ENCODE measurements around the gene NBEA.
A peak's percentile ranks its signal among the peaks of the same experiment; 100 is the strongest.

The NBEA gene

DNA sequence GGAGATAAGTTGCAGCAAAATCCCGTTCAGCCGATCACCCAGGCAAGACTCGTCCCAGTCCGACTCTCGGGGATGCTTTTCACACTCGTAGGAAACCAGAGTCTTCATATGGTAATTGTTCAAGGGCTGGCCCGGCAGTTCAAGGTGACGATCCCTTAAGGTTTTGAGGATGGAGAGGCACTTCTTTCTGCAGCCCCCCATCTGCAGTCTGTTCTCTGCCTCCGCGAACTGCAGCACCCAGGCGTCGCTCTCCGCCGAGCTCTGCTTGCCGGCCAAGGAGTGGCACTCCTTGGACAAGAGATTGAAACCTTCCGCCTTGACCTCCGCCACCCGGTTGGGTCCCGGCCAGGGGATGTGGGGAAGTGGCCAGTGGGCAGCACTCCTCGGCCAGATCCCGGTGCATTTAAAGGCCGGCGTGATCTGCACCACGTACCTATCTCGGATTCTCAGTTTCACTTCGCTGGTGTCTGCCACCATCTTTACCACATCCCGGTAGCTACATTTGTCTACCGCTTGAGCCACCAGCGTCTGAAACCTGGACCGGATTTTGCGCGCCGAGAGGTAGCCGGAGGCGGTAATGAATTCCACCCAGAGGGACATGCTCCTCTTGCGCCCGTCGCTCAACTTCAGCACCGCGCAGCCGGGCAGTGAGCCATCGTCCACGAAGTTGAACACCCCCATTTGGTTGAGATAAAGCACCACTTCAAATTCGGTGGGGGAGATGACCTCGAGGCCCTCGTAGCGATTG, 533.3 kb downstream of the NBEA start:
- POLR2A ChIA-PET: interaction anchor here (0.7 kb wide), 1 partner anchor 273 kb away, joined by 3 read pairs; no protein-coding TSS in a partner anchor
- peaks cover 40 to 98% (median 73%) of the 10 kb centered on the region in 5 experiments for H3K27me3 ChIP-seq (replicated peaks in 2 of 5; ENCODE audit: control insufficient read depth in 4 of 5, insufficient read depth in 5 of 5, low read length in 4 of 5)

GRCh38 chr13:35475960-35476943, 534.2 kb downstream of the NBEA start, which contains the start of gene MAB21L1:
Gene MAB21L1 (minus strand): TSS chr13:35476689. CDS start chr13:35476138, 551 bp downstream.
- CTCF ChIA-PET: interaction anchor here (1.3 kb wide), 1 partner anchor 13 kb away, joined by 3 read pairs; no protein-coding TSS in a partner anchor
- 9% methylated on average over 28 of the region's 35 CpGs for WGBS (ENCODE audit: insufficient coverage)

More for the DNA sequence above, 533.3 kb downstream of the NBEA start:
- 10% methylated on average over 47 of the region's 47 CpGs for WGBS (ENCODE audit: insufficient coverage)
- CTCF ChIA-PET: interaction anchor here (0.7 to 1.3 kb wide), 2 partner anchors 14 to 24 kb away, joined by 3 read pairs; no protein-coding TSS in a partner anchor
- no peak overlapping the region for H3K27ac ChIP-seq (ENCODE audit: insufficient read depth in 1 of 2, low read depth in 1 of 2, low read length in 2 of 2, poor library complexity in 1 of 2, severe bottlenecking in 2 of 2)
- H3K36me3 ChIP-seq (ENCODE audit: control insufficient read depth in 4 of 4, insufficient read depth in 4 of 4, low read length in 3 of 4): no peaks in the 10 kb centered on the region
- H3K4me3 ChIP-seq (ENCODE audit: control insufficient read depth in 1 of 7, extremely low read depth in 1 of 7, insufficient read depth in 4 of 7, low read depth in 2 of 7, low read length in 6 of 7): peak overlapping the region in 6 of 7 experiments; percentile 27 to 67 (median 56)
- peak in 2 of 3 donors; percentile 43 to 49 for DNase-seq
- peaks cover 0 to 8% (median 4%) of the 10 kb centered on the region in 5 experiments for H3K9me3 ChIP-seq (ENCODE audit: control extremely low read depth in 1 of 5, control insufficient read depth in 4 of 5, insufficient read depth in 2 of 5, low read depth in 1 of 5, low read length in 4 of 5)
- peaks cover 3 to 40% (median 30%) of the 10 kb centered on the region in 4 experiments for H3K4me1 ChIP-seq (ENCODE audit: control extremely low read depth in 1 of 4, control insufficient read depth in 4 of 4, insufficient read depth in 4 of 4, low read length in 3 of 4)

GRCh38 chr13:35477386-35477946, 535.4 kb downstream of the NBEA start:
- no peak overlapping the region for H3K4me3 ChIP-seq (ENCODE audit: control insufficient read depth in 1 of 7, extremely low read depth in 1 of 7, insufficient read depth in 4 of 7, low read depth in 2 of 7, low read length in 6 of 7)
- 20% methylated on average over 1 of the region's 5 CpGs for WGBS (ENCODE audit: insufficient coverage)
- no peak overlapping the region for H3K27ac ChIP-seq (ENCODE audit: insufficient read depth in 1 of 2, low read depth in 1 of 2, low read length in 2 of 2, poor library complexity in 1 of 2, severe bottlenecking in 2 of 2)
- CTCF ChIA-PET: no interaction called here
- peak in 2 of 3 donors; percentile 18 to 21 for DNase-seq
- H3K4me1 ChIP-seq (ENCODE audit: control extremely low read depth in 1 of 4, control insufficient read depth in 4 of 4, insufficient read depth in 4 of 4, low read length in 3 of 4): peaks cover 3 to 25% (median 21%) of the 10 kb centered on the region in 4 experiments
- peaks cover 0 to under 1% (median 0%) of the 10 kb centered on the region in 5 experiments for H3K9me3 ChIP-seq (ENCODE audit: control extremely low read depth in 1 of 5, control insufficient read depth in 4 of 5, insufficient read depth in 2 of 5, low read depth in 1 of 5, low read length in 4 of 5)
- H3K36me3 ChIP-seq (ENCODE audit: control insufficient read depth in 4 of 4, insufficient read depth in 4 of 4, low read length in 3 of 4): no peaks in the 10 kb centered on the region
- H3K27me3 ChIP-seq (replicated peaks in 2 of 5; ENCODE audit: control insufficient read depth in 4 of 5, insufficient read depth in 5 of 5, low read length in 4 of 5): peaks cover 27 to 88% (median 54%) of the 10 kb centered on the region in 5 experiments
- POLR2A ChIA-PET: no interaction called here

More at GRCh38 chr13:35475960-35476943, 534.2 kb downstream of the NBEA start, which contains the start of gene MAB21L1:
- Histone ChIP-seq H3K4me3 (ENCODE audit: control insufficient read depth in 1 of 7, extremely low read depth in 1 of 7, insufficient read depth in 4 of 7, low read depth in 2 of 7, low read length in 6 of 7) (peak within 1 kb of the TSS in 6 of 7 experiments; percentile 27 to 67 (median 56)), H3K36me3 (ENCODE audit: control insufficient read depth in 4 of 4, insufficient read depth in 4 of 4, low read length in 3 of 4) (no peaks in the 10 kb centered on the region), H3K27me3 (replicated peaks in 2 of 5; ENCODE audit: control insufficient read depth in 4 of 5, insufficient read depth in 5 of 5, low read length in 4 of 5) (peaks cover 37 to 97% (median 64%) of the 10 kb centered on the region in 5 experiments), H3K27ac (ENCODE audit: insufficient read depth in 1 of 2, low read depth in 1 of 2, low read length in 2 of 2, poor library complexity in 1 of 2, severe bottlenecking in 2 of 2) (no peak within 1 kb of the TSS), H3K4me1 (ENCODE audit: control extremely low read depth in 1 of 4, control insufficient read depth in 4 of 4, insufficient read depth in 4 of 4, low read length in 3 of 4) (peaks cover 3 to 33% (median 22%) of the 10 kb centered on the region in 4 experiments), H3K9me3 (ENCODE audit: control extremely low read depth in 1 of 5, control insufficient read depth in 4 of 5, insufficient read depth in 2 of 5, low read depth in 1 of 5, low read length in 4 of 5) (peaks cover 0 to 8% (median 4%) of the 10 kb centered on the region in 5 experiments)
- peak; percentile 58 to 88 (median 85) for DNase-seq
- POLR2A ChIA-PET: interaction anchor here (0.7 kb wide), 1 partner anchor 274 kb away, joined by 3 read pairs; no protein-coding TSS in a partner anchor

DNA sequence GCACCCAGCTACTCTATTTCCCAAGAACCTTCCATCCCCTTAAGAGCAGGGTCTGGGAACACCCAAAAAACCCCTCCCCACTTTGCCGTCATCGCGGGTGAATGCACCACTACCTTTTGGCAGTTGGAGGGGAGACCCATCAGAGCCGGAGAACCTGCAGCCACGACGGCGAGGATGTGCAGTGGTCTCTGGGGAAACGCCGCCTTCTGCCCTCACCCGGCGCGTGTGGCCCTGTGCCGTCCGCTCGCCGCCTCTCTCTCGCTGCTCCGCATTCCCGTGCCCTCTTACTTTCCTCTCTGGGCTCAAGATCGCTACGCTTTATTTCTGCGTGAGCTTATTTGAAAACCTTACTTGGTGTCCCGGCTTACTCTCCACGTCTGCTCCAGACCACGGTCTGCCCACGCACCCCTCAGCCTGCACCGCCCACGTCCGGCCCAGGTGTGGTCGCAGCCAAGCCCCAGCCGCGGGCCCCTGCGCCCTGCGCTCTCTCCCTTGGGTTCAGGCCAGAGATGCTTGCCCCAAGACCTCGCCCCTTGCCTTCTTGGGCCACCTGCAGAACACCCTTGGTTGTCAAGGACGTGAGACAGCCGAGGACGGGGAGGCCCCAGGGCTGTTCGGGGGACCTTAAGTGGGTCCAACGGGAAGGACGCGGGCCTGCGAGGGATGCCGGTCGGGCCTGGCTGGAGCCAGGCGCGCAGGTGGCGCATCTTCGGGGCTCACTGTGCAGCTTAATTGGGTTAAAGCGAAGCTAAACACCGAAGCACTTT, 536.4 kb downstream of the NBEA start:
- ChIA-PET CTCF (no interaction called here), POLR2A (no interaction called here)
- Histone ChIP-seq H3K4me3 (ENCODE audit: control insufficient read depth in 1 of 7, extremely low read depth in 1 of 7, insufficient read depth in 4 of 7, low read depth in 2 of 7, low read length in 6 of 7) (peak overlapping the region in 1 of 7 experiments; percentile 13), H3K36me3 (ENCODE audit: control insufficient read depth in 4 of 4, insufficient read depth in 4 of 4, low read length in 3 of 4) (no peaks in the 10 kb centered on the region), H3K9me3 (ENCODE audit: control extremely low read depth in 1 of 5, control insufficient read depth in 4 of 5, insufficient read depth in 2 of 5, low read depth in 1 of 5, low read length in 4 of 5) (no peaks in the 10 kb centered on the region), H3K27me3 (replicated peaks in 2 of 5; ENCODE audit: control insufficient read depth in 4 of 5, insufficient read depth in 5 of 5, low read length in 4 of 5) (peaks cover 26 to 82% (median 48%) of the 10 kb centered on the region in 5 experiments), H3K27ac (ENCODE audit: insufficient read depth in 1 of 2, low read depth in 1 of 2, low read length in 2 of 2, poor library complexity in 1 of 2, severe bottlenecking in 2 of 2) (no peak overlapping the region), H3K4me1 (ENCODE audit: control extremely low read depth in 1 of 4, control insufficient read depth in 4 of 4, insufficient read depth in 4 of 4, low read length in 3 of 4) (peaks cover 3 to 25% (median 21%) of the 10 kb centered on the region in 4 experiments)
- WGBS (ENCODE audit: insufficient coverage): 13% methylated on average over 44 of the region's 51 CpGs
- DNase-seq: peak in 2 of 3 donors; percentile 28 to 39

DNA sequence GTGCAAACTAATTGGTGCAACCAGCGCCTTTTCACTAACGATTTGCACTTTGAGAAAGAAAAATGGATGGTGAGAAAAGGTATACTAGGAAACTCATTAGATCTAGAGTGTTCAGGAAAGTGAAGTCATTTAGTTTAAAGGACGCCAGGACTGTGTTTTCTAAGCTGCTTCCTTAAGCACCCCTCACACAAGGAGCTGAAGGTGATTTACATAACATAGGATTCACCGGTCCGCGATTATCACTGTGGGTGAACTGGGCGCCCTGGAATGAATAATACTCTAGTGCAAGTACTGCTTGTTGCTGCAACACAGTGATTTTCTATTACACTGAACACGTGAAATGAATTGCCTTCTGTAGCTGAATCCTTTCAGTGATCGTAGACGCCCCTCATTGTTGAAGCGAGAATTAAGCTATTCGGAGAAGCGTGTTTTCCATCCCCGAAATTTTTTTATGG, 537.0 kb downstream of the NBEA start:
- H3K4me3 ChIP-seq (ENCODE audit: control insufficient read depth in 1 of 7, extremely low read depth in 1 of 7, insufficient read depth in 4 of 7, low read depth in 2 of 7, low read length in 6 of 7): peak overlapping the region in 1 of 7 experiments; percentile 13
- H3K27me3 ChIP-seq (replicated peaks in 2 of 5; ENCODE audit: control insufficient read depth in 4 of 5, insufficient read depth in 5 of 5, low read length in 4 of 5): peaks cover 26 to 76% (median 45%) of the 10 kb centered on the region in 5 experiments
- H3K36me3 ChIP-seq (ENCODE audit: control insufficient read depth in 4 of 4, insufficient read depth in 4 of 4, low read length in 3 of 4): no peaks in the 10 kb centered on the region
- DNase-seq: peak in 1 of 3 donors; percentile 26
- no peaks in the 10 kb centered on the region for H3K9me3 ChIP-seq (ENCODE audit: control extremely low read depth in 1 of 5, control insufficient read depth in 4 of 5, insufficient read depth in 2 of 5, low read depth in 1 of 5, low read length in 4 of 5)
- no peak overlapping the region for H3K27ac ChIP-seq (ENCODE audit: insufficient read depth in 1 of 2, low read depth in 1 of 2, low read length in 2 of 2, poor library complexity in 1 of 2, severe bottlenecking in 2 of 2)
- 47% methylated on average over 13 of the region's 14 CpGs for WGBS (ENCODE audit: insufficient coverage)
- CTCF ChIA-PET: interaction anchor here (2.0 kb wide), 1 partner anchor 11 kb away, joined by 4 read pairs; no protein-coding TSS in a partner anchor
- POLR2A ChIA-PET: no interaction called here
- H3K4me1 ChIP-seq (ENCODE audit: control extremely low read depth in 1 of 4, control insufficient read depth in 4 of 4, insufficient read depth in 4 of 4, low read length in 3 of 4): peaks cover 3 to 25% (median 21%) of the 10 kb centered on the region in 4 experiments

GRCh38 chr13:35479706-35480105, 537.6 kb downstream of the NBEA start:
- ChIA-PET POLR2A (no interaction called here), CTCF (interaction anchor here (2.0 kb wide), 1 partner anchor 10 kb away, joined by 4 read pairs; no protein-coding TSS in a partner anchor)
- DNase-seq: peak in 1 of 3 donors; percentile 7
- Histone ChIP-seq H3K4me3 (ENCODE audit: control insufficient read depth in 1 of 7, extremely low read depth in 1 of 7, insufficient read depth in 4 of 7, low read depth in 2 of 7, low read length in 6 of 7) (no peak overlapping the region), H3K9me3 (ENCODE audit: control extremely low read depth in 1 of 5, control insufficient read depth in 4 of 5, insufficient read depth in 2 of 5, low read depth in 1 of 5, low read length in 4 of 5) (no peaks in the 10 kb centered on the region), H3K4me1 (ENCODE audit: control extremely low read depth in 1 of 4, control insufficient read depth in 4 of 4, insufficient read depth in 4 of 4, low read length in 3 of 4) (peaks cover 3 to 25% (median 21%) of the 10 kb centered on the region in 4 experiments), H3K27ac (ENCODE audit: insufficient read depth in 1 of 2, low read depth in 1 of 2, low read length in 2 of 2, poor library complexity in 1 of 2, severe bottlenecking in 2 of 2) (no peak overlapping the region), H3K27me3 (replicated peaks in 2 of 5; ENCODE audit: control insufficient read depth in 4 of 5, insufficient read depth in 5 of 5, low read length in 4 of 5) (peaks cover 23 to 73% (median 42%) of the 10 kb centered on the region in 5 experiments), H3K36me3 (ENCODE audit: control insufficient read depth in 4 of 4, insufficient read depth in 4 of 4, low read length in 3 of 4) (no peaks in the 10 kb centered on the region)
- no CpG with 5 or more reads among the region's 1 CpG for WGBS (ENCODE audit: insufficient coverage)

Data from common myeloid progenitor, CD34-positive (primary cell).